HG03439 (cell line): Measurements from ENCODE around the gene KIF16B.

Source experiments
- ATAC-seq: cut with Tn5 transposase; IDR thresholded peaks from one replicate; pipeline ENCODE4 v1.9.1; 2021; ENCODE audit warnings: mild to moderate bottlenecking, moderate library complexity; ENCODE audit not compliant: unreplicated experiment

KIF16B gene

GRCh38 chr20:16483024-16483423 is 90.2 kb downstream of the KIF16B start:
- ATAC-seq: no peak

GRCh38 chr20:16481977-16482376 is 91.3 kb downstream of the KIF16B start:
- no peak for ATAC-seq

GRCh38 chr20:16479666-16480065 is 93.6 kb downstream of the KIF16B start:
- ATAC-seq: no peak

- ATAC-seq: no peak
Measured at GRCh38 chr20:16477632-16478031, 95.6 kb downstream of the KIF16B start.

- no peak for ATAC-seq
Measured at GRCh38 chr20:16476032-16476431, 97.2 kb downstream of the KIF16B start.

- no peak for ATAC-seq
Measured at GRCh38 chr20:16475225-16475624, 98.0 kb downstream of the KIF16B start.

- ATAC-seq: no peak
Measured at GRCh38 chr20:16474363-16474762, 98.9 kb downstream of the KIF16B start.

GRCh38 chr20:16472045-16472872 is 101.0 kb downstream of the KIF16B start:
- no peak for ATAC-seq

- ATAC-seq: no peak
Measured at GRCh38 chr20:16469395-16469905, 103.8 kb downstream of the KIF16B start.

GRCh38 chr20:16462711-16463110 is 110.5 kb downstream of the KIF16B start:
- ATAC-seq: no peak

GRCh38 chr20:16459019-16459700 is 114.1 kb downstream of the KIF16B start:
- no peak for ATAC-seq

- no peak for ATAC-seq
Measured at GRCh38 chr20:16457514-16457913, 115.7 kb downstream of the KIF16B start.

GRCh38 chr20:16455324-16455723 is 117.9 kb downstream of the KIF16B start:
- no peak for ATAC-seq

- no peak for ATAC-seq
Measured at GRCh38 chr20:16451982-16452381, 121.3 kb downstream of the KIF16B start.

- ATAC-seq: no peak
Measured at GRCh38 chr20:16451001-16451400, 122.2 kb downstream of the KIF16B start.

- ATAC-seq: no peak
Measured at GRCh38 chr20:16446991-16447390, 126.3 kb downstream of the KIF16B start.

- ATAC-seq: no peak
Measured at GRCh38 chr20:16446246-16446645, 127.0 kb downstream of the KIF16B start.

- ATAC-seq: no peak
Measured at GRCh38 chr20:16445482-16445881, 127.8 kb downstream of the KIF16B start.

- ATAC-seq: no peak
Measured at GRCh38 chr20:16444057-16444777, 129.0 kb downstream of the KIF16B start.

GRCh38 chr20:16441546-16442164 is 131.6 kb downstream of the KIF16B start:
- ATAC-seq: no peak

- no peak for ATAC-seq
Measured at GRCh38 chr20:16440686-16441085, 132.6 kb downstream of the KIF16B start.
